Measurements from ENCODE around the gene EZR. TPM values are rescaled to one million over a fixed set of nuclear protein-coding genes. Genes with fewer than 3 reads are reported as not detected.
A peak's percentile ranks its signal among the peaks of the same experiment; 100 is the strongest.

EZR gene
- 1,402 TPM for total RNA-seq (2021; ENCODE audit: unreplicated experiment)
- 1,219 and 1,280 TPM in 2 replicates for polyA plus RNA-seq (2012)
- percentile 100 among the genes with signal in this experiment for Bru-seq, nascent RNA
- percentile 100 among the genes with signal in this experiment for BruChase-seq, experiment 1, labeled RNA remaining after a 6-hour chase
- percentile 100 among the genes with signal in this experiment for BruChase-seq, experiment 2, labeled RNA remaining after a 2-hour chase
- long read RNA-seq, transcript EZR-201 (13 exons, 3,068 nt): minor isoform, 1,307 of 4,103 reads
- long read RNA-seq, transcript EZR-202 (14 exons, 3,096 nt): major isoform, 1,922 of 4,103 reads
- long read RNA-seq, partial matches to known transcripts: 485 of 4,103 reads
- long read RNA-seq, other reads (novel, unspliced or antisense): 389 of 4,103 reads

DNA sequence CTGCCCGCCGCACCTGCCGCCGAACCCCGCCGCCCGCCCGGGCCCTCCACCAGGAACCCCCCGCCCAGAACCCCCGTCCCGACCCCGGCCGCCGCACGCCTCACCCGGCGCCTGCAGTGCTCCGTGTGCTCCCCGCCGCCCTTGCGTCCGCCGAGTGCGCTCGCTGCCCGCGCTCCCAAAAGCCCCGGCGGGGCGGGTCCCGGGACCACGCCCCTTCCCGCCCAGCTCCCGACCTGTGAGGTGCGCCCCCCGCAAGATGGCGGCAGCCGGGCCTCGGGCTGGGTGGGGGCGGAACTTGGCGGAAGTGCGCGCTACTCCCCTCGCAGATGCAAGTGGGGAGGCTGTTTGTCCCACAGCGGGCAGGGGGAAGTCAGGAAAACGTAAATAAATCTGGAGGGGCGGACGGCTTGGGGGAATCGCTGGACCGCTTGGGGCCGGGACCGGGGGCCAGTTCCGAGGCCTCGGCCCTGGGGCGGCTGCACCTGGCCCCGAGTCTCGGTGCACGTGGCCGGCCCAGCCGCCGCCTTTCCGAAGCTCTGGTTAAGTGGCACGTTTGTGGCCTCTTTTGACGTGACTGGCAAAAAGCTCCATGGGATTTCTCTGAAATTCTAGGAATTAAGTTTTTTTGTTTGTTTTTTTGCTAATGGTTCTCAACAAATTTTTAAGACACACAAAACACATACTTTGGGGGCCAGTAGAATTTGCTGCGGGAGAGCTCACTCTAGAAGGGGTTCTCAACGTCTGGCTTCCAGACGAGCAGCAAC, at the start of gene EZR:
TSS of gene EZR (minus strand) at position 156 of the 764 bp plus-strand sequence. CDS start 1,275 bp downstream, outside the sequence.
- ATAC-seq (peak; percentile 73), DNase-seq (ENCODE audit: low read depth, low spot score) (peak; percentile 73)
- Histone ChIP-seq H4K20me1 (ENCODE audit: insufficient read depth) (peaks cover 29% of the 10 kb centered on the region), H3K9ac (ENCODE audit: low read length) (peak within 1 kb of the TSS; percentile 78), H3K27ac (ENCODE audit: low read depth, low read length) (peak within 1 kb of the TSS; percentile 92), H3K36me3 (ENCODE audit: control insufficient read depth in 1 of 2, insufficient read depth in 2 of 2, low read length in 2 of 2) (peaks cover 13 to 33% of the 10 kb centered on the region in 2 experiments; a peak in 3 of 4 replicates), H3K79me2 (ENCODE audit: insufficient read depth, low read length) (peaks cover 42% of the 10 kb centered on the region), H3K4me2 (ENCODE audit: low read length) (peak within 1 kb of the TSS; percentile 86), H3K9me3 (ENCODE audit: control insufficient read depth in 1 of 2, insufficient read depth in 1 of 2, low read depth in 1 of 2, low read length in 2 of 2) (no peaks in the 10 kb centered on the region), H3K4me3 (replicated peaks in 1 of 2; ENCODE audit: low read depth in 1 of 2, low read length in 2 of 2) (peak within 1 kb of the TSS; percentile 77 to 81), H3K27me3 (ENCODE audit: insufficient read depth, low read length) (no peaks in the 10 kb centered on the region), H2AFZ (ENCODE audit: low read depth, low read length, poor library complexity, severe bottlenecking) (no peak within 1 kb of the TSS), H3K4me1 (ENCODE audit: control insufficient read depth in 1 of 2, insufficient read depth in 2 of 2, low read length in 2 of 2) (peaks cover 28 to 39% of the 10 kb centered on the region in 2 experiments), H3K9me2 (ENCODE audit: insufficient read depth) (no peaks in the 10 kb centered on the region)
- ChIA-PET POLR2A (interaction anchor here (0.7 to 3.6 kb wide), 11 partner anchors 10 to 408 kb away, joined by 3 to 48 read pairs (median 4); partner anchors contain the start of gene RSPH3), CTCF (no interaction called here), RAD21 (ENCODE audit: low non-redundant PET in 1 of 2, low total read pairs in 2 of 2, uncharacterized antibody in 2 of 2, unreplicated experiment in 2 of 2) (interaction anchor here (0.6 to 1.2 kb wide), 6 partner anchors 35 to 657 kb away, joined by 3 to 5 read pairs (median 4); partner anchors contain the start of gene RSPH3 (in 1 of the 2))
- intact Hi-C loops (cut with micrococcal nuclease): no loop called here
- TSS peak; percentile 68 for BruUV-seq (replicated peaks)
- TF ChIP-seq MAX (IDR thresholded peaks at IDR 0.05): no peak
- TF ChIP-seq, protein P1, sequence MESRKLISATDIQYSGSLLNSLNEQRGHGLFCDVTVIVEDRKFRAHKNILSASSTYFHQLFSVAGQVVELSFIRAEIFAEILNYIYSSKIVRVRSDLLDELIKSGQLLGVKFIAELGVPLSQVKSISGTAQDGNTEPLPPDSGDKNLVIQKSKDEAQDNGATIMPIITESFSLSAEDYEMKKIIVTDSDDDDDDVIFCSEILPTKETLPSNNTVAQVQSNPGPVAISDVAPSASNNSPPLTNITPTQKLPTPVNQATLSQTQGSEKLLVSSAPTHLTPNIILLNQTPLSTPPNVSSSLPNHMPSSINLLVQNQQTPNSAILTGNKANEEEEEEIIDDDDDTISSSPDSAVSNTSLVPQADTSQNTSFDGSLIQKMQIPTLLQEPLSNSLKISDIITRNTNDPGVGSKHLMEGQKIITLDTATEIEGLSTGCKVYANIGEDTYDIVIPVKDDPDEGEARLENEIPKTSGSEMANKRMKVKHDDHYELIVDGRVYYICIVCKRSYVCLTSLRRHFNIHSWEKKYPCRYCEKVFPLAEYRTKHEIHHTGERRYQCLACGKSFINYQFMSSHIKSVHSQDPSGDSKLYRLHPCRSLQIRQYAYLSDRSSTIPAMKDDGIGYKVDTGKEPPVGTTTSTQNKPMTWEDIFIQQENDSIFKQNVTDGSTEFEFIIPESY (IDR thresholded peaks at IDR 0.05; ENCODE audit: extremely low read depth, insufficient replicate concordance, low read length): no peak
- no peak for TF ChIP-seq REST (IDR thresholded peaks at IDR 0.05; ENCODE audit: low read depth)
- TF ChIP-seq POLR2AphosphoS5 (IDR thresholded peaks at IDR 0.05; ENCODE audit: low read depth, low read length): peak; percentile 99
- TF ChIP-seq TCF7L2 (IDR thresholded peaks at IDR 0.05; ENCODE audit: borderline replicate concordance, extremely low read depth, insufficient read depth, insufficient read length): peak; percentile 39
- TF ChIP-seq ELF1 (IDR thresholded peaks at IDR 0.05; ENCODE audit: borderline replicate concordance, low read depth): no peak
- no peak for TF ChIP-seq SIN3A (IDR thresholded peaks at IDR 0.05; ENCODE audit: low read depth)
- TF ChIP-seq EGR1 (IDR thresholded peaks at IDR 0.05; ENCODE audit: low read depth): no peak
- TF ChIP-seq POLR2A (IDR thresholded peaks at IDR 0.05; ENCODE audit: borderline replicate concordance, extremely low read depth, insufficient read depth, insufficient read length): peak; percentile 80
- no peak for TF ChIP-seq EZH2phosphoT487 (IDR thresholded peaks at IDR 0.05; ENCODE audit: borderline replicate concordance)
- no peak for TF ChIP-seq CEBPB (IDR thresholded peaks at IDR 0.05; ENCODE audit: low read depth)
- no peak for TF ChIP-seq JUND (IDR thresholded peaks at IDR 0.05)
- no peak for TF ChIP-seq SRF (IDR thresholded peaks at IDR 0.05; ENCODE audit: low read depth)
- no peak for TF ChIP-seq FOSL1 (IDR thresholded peaks at IDR 0.05; ENCODE audit: low read depth)
- no peak for TF ChIP-seq ZNF274 (IDR thresholded peaks at IDR 0.05; ENCODE audit: low read depth, low read length)
- no peak for TF ChIP-seq SP1 (IDR thresholded peaks at IDR 0.05; ENCODE audit: low read depth)
- TF ChIP-seq RAD21 (IDR thresholded peaks at IDR 0.05; ENCODE audit: low read depth): no peak

All from HCT116 (cell line).